Medulla oblongata (tissue), 1 donor: ENCODE results near the gene TSPAN11.
"Not testable (repeated sequence)": the region's sequence is repeated elsewhere in the genome, so short reads cannot be mapped to it uniquely, and the experiment has no call there.

Experiments used
- DNase-seq: peaks from one replicate; pipeline ENCODE4 v3.0.0-alpha.2; 2015; ENCODE audit errors: extremely low spot score

TSPAN11 gene, protein sequence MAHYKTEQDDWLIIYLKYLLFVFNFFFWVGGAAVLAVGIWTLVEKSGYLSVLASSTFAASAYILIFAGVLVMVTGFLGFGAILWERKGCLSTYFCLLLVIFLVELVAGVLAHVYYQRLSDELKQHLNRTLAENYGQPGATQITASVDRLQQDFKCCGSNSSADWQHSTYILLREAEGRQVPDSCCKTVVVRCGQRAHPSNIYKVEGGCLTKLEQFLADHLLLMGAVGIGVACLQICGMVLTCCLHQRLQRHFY

DNA sequence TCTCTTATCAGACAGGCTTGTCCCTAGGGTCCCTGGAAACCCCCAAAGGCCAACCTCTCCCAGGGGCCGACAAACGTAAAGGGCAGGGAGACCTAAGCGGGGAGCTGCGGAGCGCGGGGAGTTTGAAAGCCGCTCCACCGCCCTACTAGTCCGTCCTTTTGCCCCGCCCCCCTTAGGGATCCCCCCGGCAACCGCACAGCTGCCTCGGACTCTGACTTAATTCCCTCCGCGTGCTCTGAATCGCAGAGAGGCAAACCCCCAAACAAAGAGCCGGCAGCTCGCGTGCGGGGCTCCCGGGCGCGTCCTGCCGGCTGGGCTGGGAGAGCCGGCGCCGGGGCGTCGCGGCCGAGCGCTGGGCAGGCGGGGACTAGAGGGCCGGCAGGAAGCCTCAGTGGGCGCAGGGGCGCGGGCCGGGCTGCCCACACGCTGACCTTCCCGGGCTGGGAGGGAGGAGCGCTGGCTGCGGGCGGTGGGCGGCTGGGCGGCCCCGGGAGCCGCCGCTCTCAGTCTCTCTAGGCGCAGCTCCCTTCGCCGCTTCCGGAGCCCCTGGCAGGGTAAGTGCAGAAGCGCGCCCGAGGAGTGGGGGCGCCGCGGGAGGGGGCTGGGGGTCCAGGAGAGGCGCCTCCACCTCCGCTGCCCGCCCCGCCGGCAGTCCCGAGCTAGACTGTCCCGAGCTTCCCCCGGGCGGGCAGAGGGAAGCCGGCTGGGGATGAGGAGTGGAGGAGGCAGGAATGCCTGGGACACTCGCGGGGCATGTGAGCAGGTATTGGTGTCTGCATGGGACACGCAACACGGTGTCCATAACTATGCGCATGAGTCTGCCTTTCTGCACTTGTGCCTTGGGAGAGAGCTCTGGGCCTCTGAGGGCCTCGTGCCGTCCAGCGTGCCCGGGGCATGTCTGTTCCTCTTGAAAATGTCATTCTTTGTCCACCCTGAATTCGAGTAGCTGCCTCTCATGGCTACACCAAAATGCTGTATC is at the start of gene TSPAN11:
TSS of gene TSPAN11 (plus strand) at position 506 of the 979 bp plus-strand sequence. CDS start 27,244 bp downstream, outside the sequence.
- DNase-seq = peak; percentile 30

DNA sequence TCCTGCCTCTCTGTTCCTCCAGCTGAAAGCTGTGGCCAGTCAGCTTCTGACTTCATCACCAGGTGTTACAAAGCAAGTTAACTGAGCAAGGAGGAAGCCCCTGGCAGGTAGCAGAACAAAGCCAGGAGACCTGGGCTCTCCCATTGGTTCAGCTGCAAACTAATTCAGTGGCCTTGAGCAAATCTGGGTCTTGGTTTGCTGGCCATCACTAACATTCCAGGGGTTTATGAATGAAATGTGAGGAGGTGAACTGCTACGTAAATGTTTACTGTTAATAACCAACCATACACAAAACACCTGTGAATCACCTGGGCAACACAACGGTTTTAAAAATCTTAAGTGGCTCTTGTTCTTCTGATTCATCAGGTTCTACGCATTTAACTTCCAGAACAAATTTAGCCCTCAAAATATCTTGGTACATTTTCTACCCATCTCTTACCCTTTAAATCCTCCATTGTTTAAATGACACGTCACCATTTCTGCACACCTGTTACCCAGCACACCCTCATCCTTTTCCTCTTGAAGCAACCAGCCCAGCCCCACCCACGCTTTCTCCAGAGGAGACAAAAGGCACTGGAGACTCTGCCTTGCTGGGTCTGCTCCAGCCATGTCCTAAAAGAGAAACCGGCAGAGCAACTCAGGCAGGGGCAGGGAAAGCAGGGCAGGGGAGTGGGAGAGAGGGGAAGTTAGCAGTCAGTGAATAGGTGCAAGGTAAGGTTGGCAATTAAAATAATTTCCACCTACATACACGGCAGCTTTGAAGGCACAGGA is 49.3 kb upstream of the TSPAN11 start:
- DNase-seq = no peak

DNA sequence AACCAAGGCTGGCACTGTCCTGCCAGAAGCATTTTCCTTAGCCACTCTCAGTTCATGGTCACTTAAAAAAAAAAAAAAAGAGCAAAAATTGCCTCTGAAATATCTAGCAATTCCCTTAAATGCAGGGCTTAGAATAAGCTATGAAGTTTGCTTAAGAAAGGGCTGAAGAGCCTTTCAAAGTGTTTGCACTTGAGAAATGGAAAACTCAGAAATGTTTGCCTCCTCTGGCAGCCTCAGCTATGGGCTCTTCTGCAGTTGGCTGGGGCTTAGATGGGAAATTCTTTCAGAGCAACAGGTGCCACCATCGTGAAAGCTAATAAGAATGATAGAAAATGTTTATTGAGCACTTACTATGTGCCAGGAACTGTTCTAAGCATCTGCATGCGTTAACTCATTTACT is 48.5 kb upstream of the TSPAN11 start:
- no peak for DNase-seq

DNA sequence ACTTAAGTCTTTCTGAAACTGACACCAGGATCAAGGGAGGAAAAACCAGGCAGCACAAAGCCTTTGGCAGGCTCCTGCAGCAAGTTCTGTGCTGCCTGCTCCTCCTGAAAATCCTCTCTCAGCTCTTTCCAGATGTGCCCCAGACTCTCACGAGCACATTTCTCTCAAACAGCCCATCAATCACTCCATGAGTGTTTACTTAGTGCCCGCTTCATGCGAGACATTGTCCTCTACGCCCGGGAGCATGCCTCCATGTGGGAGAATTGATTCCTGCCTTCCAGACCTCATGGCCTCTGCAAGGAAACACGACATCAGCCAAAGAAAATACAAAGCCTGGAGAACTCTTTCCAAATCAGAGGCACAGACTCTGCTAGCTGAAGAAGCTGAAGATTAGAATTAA is 46.5 kb upstream of the TSPAN11 start:
- DNase-seq = no peak

GRCh38 chr12:30880813-30881212 is 45.7 kb upstream of the TSPAN11 start:
- DNase-seq = no peak

DNA sequence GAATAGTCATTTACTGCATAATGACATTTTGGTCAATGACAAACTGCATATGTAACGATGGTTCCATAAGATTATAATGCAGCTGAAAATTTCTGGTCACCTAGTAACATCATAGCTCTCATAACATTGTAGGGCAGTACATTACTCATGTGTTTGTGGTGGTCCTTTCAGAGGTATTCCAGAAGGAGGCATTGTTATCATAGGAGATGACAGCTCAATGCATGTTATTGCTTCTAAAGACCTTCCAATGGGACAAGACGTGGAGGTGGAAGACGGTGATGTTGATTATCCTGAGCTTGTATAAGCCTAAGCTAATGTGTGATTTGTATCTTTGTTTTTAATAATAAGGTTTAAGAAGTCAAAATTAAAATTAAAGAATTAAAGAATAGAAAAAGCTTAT is 43.8 kb upstream of the TSPAN11 start:
- DNase-seq = peak; percentile 12

GRCh38 chr12:30884799-30885198 is 41.7 kb upstream of the TSPAN11 start:
- DNase-seq = no peak

- DNase-seq = no peak
These were observed 41.2 kb upstream of the TSPAN11 start for GRCh38 chr12:30885321-30885720.

DNA sequence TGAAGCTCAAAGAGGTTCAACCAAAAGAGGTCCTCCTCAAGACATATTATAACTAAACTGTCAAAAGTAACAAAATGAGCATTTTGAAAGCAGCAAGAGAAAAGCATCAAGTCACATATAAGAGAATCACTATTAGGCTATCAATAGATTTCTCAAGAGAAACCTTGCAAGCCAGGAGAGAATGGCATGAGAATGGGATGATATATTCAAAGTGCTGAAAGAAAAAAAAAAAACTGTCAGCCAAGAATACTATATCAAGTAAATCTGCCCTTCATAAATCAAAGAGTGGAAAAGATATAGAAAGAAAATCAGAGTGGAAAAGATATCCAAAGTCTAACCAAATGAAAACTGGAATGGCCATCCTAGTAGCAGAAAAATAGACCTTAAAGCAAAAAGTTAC is 39.3 kb upstream of the TSPAN11 start:
- DNase-seq = no peak

GRCh38 chr12:30888241-30888640 is 38.3 kb upstream of the TSPAN11 start:
- DNase-seq = no peak

- DNase-seq = not testable (repeated sequence)
These were observed 32.0 kb upstream of the TSPAN11 start for GRCh38 chr12:30894531-30894930.

DNA sequence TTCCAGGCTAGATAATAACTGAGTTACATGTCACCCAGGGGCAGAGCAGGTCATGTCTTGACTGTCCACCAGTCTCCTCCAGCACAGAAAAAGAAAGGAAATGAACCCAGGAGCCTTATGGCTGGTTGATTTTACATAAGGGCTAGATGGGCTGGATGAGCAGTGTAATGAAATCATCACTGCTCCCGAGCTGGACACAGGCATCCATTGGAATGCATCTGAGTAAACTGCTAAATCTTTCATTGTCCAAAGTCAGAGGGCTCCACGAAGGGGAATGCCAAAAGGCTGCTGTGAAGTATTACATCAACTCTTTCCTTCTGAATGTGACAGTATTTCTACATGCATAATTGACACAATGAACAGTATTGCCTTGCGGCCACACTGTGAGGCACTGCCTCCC is 30.1 kb upstream of the TSPAN11 start:
- no peak for DNase-seq

DNA sequence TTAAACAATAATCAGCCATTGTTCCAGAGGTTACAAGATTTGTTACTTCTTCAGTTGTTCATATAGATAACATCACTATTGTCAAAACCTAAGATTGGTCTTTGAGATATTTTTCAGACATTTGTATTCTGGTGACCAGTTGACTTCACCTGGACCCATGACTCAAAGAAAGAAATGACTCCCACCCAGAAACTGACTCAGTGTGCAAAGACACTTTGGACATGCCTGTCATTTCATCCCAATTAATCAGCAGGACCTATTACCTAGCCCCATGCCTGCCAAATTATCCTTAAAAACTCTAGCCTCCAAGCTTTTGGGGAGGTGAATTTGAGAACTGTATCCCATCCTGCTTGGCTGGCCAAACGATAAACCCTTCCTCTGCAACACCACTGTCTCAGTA is 27.7 kb upstream of the TSPAN11 start:
- DNase-seq = no peak

- DNase-seq = no peak
These were observed 26.2 kb upstream of the TSPAN11 start for GRCh38 chr12:30900351-30900750.

DNA sequence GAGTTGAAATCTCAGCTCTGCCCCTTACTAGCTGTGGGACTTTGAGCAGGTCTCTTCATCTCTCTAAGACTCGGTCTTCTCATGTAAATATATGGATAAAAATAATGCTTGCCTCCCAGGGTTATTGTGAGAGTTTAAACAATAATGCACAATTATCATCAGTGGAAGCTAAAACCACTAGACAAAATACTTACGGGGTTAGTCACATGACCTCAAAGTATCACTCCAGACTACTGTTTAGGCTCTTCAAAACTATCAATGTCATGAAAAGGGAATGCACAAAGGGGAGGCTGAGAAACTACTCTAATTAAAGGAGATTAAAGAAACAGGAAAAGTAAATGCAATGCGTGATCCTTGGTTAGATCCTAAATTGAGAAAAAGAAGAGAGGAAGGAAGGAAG is 24.5 kb upstream of the TSPAN11 start:
- no peak for DNase-seq

DNA sequence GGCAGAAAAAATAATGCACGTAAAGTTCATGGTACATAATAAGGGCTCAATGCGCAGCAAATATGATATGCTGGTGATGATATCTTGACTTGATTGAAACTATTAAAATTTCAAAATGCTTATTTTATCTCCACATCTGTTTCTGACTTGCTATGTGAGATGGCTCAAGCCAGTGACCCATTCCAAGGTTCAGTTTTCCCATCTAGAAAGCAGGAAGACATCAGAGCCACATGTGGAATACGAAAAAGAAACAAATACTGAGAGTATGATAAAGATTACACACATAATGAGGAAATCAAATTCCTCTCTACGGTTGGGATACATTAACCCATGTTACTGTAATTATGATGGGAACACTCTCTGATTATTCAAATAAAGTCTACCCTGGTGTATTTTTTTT is 24.0 kb upstream of the TSPAN11 start:
- DNase-seq = no peak

GRCh38 chr12:30905463-30906009 is 21.0 kb upstream of the TSPAN11 start:
- DNase-seq = no peak

DNA sequence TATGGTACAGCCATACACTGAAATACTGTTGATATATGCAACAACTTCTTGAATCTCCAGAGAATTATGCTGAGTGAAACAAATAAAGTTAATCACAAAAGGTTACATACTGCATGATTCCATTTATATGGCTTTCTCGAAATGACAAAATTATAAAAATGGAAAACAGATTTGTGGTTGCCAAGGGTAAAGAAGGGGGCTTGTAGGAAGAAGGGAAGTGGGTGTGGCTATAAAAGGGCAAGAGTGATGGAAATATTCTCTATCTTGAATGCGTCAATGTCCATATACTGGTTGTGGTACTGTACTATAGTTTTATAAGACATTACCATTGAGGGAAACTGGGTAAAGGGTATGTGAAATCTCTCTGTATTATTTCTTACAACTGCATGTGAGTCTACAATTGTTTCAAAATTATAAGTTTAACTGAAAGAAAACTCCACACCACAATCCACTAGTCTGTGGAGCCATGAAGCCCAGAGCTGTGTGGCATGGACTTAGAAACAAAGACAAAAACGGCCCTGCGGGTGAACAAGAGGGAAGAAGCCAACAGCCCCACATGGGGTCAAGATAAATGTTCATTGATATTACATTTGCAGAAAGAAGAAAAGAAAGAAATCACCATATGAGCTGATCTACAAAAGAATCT is 18.3 kb upstream of the TSPAN11 start:
- DNase-seq = no peak

DNA sequence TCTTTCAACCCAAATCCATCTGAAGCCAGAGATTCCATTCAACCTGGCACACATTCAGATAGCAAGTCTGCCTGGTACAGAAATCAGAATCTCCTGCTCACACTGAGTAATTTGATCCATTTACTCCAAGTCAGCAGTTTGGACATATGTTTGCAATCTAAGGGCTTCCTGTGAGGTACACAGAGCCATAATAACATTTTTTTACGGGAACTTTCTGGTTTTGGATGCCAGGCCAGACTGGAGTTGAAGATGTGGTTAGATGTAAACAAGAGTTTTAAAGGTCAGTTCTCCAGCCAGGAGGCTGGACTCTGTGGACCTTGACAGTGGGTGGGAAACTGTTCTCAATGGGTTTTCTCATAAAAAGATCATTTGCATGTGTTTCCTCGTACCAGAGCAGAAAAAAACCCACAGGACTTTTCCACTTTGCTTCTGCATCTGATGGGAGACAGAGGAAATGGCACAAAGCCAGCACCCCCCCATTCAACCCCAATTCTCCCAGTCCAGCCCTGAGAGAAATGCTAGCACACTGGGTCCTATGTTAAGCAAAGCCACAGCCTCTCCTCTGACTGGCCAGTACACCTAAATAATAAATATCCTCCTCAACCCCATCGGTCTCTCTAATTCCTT is 17.7 kb upstream of the TSPAN11 start:
- DNase-seq = no peak

GRCh38 chr12:30909349-30910037 is 17.1 kb upstream of the TSPAN11 start:
- no peak for DNase-seq

- DNase-seq = no peak
These were observed 16.6 kb upstream of the TSPAN11 start for GRCh38 chr12:30910038-30910350.
